HL-60 (cell line): ENCODE results near the gene ZSCAN1.

Experiments used
- CTCF ChIP-seq: IDR thresholded peaks from one replicate; pipeline ENCODE4 v1.5.1; 2011; ENCODE audit warnings: low read length, control low read depth, inconsistent platforms; ENCODE audit not compliant: insufficient read depth
- GABPA ChIP-seq: IDR thresholded peaks from 2 replicates; pipeline ENCODE4 v1.6.1; 2012; ENCODE audit warnings: low read depth
- POLR2AphosphoS5 ChIP-seq: IDR thresholded peaks from 2 replicates; pipeline ENCODE4 v1.6.1; 2012; ENCODE audit warnings: low read depth
- REST ChIP-seq: IDR thresholded peaks from 2 replicates; pipeline ENCODE4 v1.6.1; 2012; ENCODE audit warnings: low read depth; ENCODE audit not compliant: insufficient replicate concordance
- SPI1 ChIP-seq: IDR thresholded peaks from 2 replicates; pipeline ENCODE4 v1.6.1; 2012; ENCODE audit warnings: low read depth, mild to moderate bottlenecking, borderline replicate concordance

GRCh38 chr19:58079792-58080191 lies 46.0 kb downstream of the ZSCAN1 start:
- TF ChIP-seq POLR2AphosphoS5 (no peak), CTCF (no peak), REST (no peak), GABPA (no peak), SPI1 (no peak)
